HCT116 (cell line): ENCODE measurements around the gene TCEAL9. TPM values are rescaled to one million over a fixed set of nuclear protein-coding genes. Genes with fewer than 3 reads are reported as not detected.

Experiments used
- ATAC-seq: fragments of 200-7000 bp; cut with Tn5 transposase; 2 replicates; pipeline ENCODE4 v1.9.1; 2020; ENCODE audit warnings: mild to moderate bottlenecking, moderate library complexity
- BruUV-seq: library from RNA; stranded (reverse); fragments of 400-500 nt; replicated peaks from 2 replicates; lab custom pipeline; 2021; lab: Mats Ljungman, UMichigan
- CTCF ChIA-PET: fragments of 300-600 bp; sonication (Branson Sonifier 250); formaldehyde crosslinking; loops from one replicate; lab custom pipeline; 2021; ENCODE audit warnings: antibody characterized with exemption; lab: Charles Lee
- POLR2A ChIA-PET: fragments of 300-600, 350-600 bp; sonication (Branson Sonifier 250); formaldehyde crosslinking; loops from one replicate; lab custom pipeline; 2021; ENCODE audit warnings: antibody characterized with exemption; lab: Charles Lee
- RAD21 ChIA-PET, 2 experiments: fragments of 300-600 bp; sonication (Branson Sonifier 250); formaldehyde crosslinking; loops; one replicate each; lab custom pipeline; 2023; ENCODE audit warnings: low total read pairs in 2 of 2; ENCODE audit not compliant: uncharacterized antibody in 2 of 2, unreplicated experiment in 2 of 2, low non-redundant PET in 1 of 2; lab: Charles Lee
- DNase-seq: peaks from one replicate; pipeline ENCODE4 v3.0.0-alpha.2; 2010; ENCODE audit warnings: low read depth, low spot score
- H2AFZ ChIP-seq: fragments of 200-600 bp; shearing (Covaris generic), sonication (generic); 2 replicates; pipeline ENCODE4 v1.6.1; 2017; ENCODE audit warnings: low read depth, mixed run types, mixed read lengths, antibody characterized with exemption, low read length; ENCODE audit not compliant: poor library complexity, severe bottlenecking
- H3K27ac ChIP-seq: 2 replicates; pipeline ENCODE4 v1.5.1; 2012; ENCODE audit warnings: low read depth, low read length
- H3K27me3 ChIP-seq: fragments of 200-600 bp; sonication (generic); 2 replicates; pipeline ENCODE4 v1.6.1; 2016; ENCODE audit warnings: mixed run types, low read length, mixed read lengths; ENCODE audit not compliant: insufficient read depth
- H3K36me3 ChIP-seq, 2 experiments: fragments of 200-500 bp in 1 of 2; fragments of 200-600 bp in 1 of 2; sonication (Bioruptor generic) in 1 of 2; sonication (generic) in 1 of 2; 2 replicates each; pipeline versions ENCODE4 v1.5.1 to v1.6.1; 2014 to 2016; ENCODE audit warnings: low read length in 2 of 2, inconsistent platforms in 1 of 2, mixed read lengths in 1 of 2, mixed run types in 1 of 2; ENCODE audit not compliant: insufficient read depth in 2 of 2, control insufficient read depth in 1 of 2
- H3K4me1 ChIP-seq, 2 experiments: fragments of 200-600 bp in 1 of 2; sonication (generic) in 1 of 2; 2 replicates each; pipeline versions ENCODE4 v1.5.1 to v1.6.1; 2012 to 2017; ENCODE audit warnings: low read length in 2 of 2, inconsistent platforms in 1 of 2, mild to moderate bottlenecking in 1 of 2, mixed read lengths in 1 of 2, mixed run types in 1 of 2, moderate library complexity in 1 of 2; ENCODE audit not compliant: insufficient read depth in 2 of 2, control insufficient read depth in 1 of 2
- H3K4me2 ChIP-seq: fragments of 200-600 bp; sonication (generic); 2 replicates; pipeline ENCODE4 v1.6.1; 2017; ENCODE audit warnings: mixed run types, low read length, mixed read lengths
- H3K4me3 ChIP-seq, 2 experiments: fragments of 200-600 bp in 1 of 2; sonication (generic) in 1 of 2; replicated peaks in 1 of 2; 2 replicates each; pipeline ENCODE4 v1.5.1; 2011 to 2016; ENCODE audit warnings: low read length in 2 of 2, control low read depth in 1 of 2, low read depth in 1 of 2, mild to moderate bottlenecking in 1 of 2, mixed read lengths in 1 of 2, mixed run types in 1 of 2
- H3K79me2 ChIP-seq: fragments of 200-600 bp; sonication (generic); 2 replicates; pipeline ENCODE4 v1.6.1; 2017; ENCODE audit warnings: mild to moderate bottlenecking, mixed run types, low read length, moderate library complexity, mixed read lengths; ENCODE audit not compliant: insufficient read depth
- H3K9ac ChIP-seq: fragments of 200-600 bp; sonication (generic); 2 replicates; pipeline ENCODE4 v1.6.1; 2016; ENCODE audit warnings: low read length, mixed read lengths
- H3K9me2 ChIP-seq: fragments of 200-600 bp; sonication (generic), shearing (Covaris generic); 2 replicates; pipeline ENCODE4 v1.6.1; 2017; ENCODE audit warnings: mixed run types, mild to moderate bottlenecking, moderate library complexity; ENCODE audit not compliant: insufficient read depth
- H3K9me3 ChIP-seq, 2 experiments: fragments of 200-500 bp in 1 of 2; fragments of 200-600 bp in 1 of 2; sonication (Bioruptor generic) in 1 of 2; sonication (generic) in 1 of 2; 2 replicates each; pipeline ENCODE4 v1.6.1; 2014 to 2017; ENCODE audit warnings: low read length in 2 of 2, mixed read lengths in 2 of 2, inconsistent platforms in 1 of 2, low read depth in 1 of 2, mild to moderate bottlenecking in 1 of 2, mixed run types in 1 of 2, moderate library complexity in 1 of 2; ENCODE audit not compliant: control insufficient read depth in 1 of 2, insufficient read depth in 1 of 2
- H4K20me1 ChIP-seq: fragments of 200-600 bp; sonication (generic), shearing (Covaris generic); 2 replicates; pipeline ENCODE4 v1.6.1; 2017; ENCODE audit warnings: mixed run types, mild to moderate bottlenecking, moderate library complexity; ENCODE audit not compliant: insufficient read depth
- CBX3 ChIP-seq: IDR thresholded peaks from 2 replicates; pipeline ENCODE4 v1.6.1; 2012; ENCODE audit warnings: low read depth
- CEBPB ChIP-seq: IDR thresholded peaks from 2 replicates; pipeline ENCODE4 v1.6.1; 2012; ENCODE audit warnings: low read depth
- ELF1 ChIP-seq: IDR thresholded peaks from 2 replicates; pipeline ENCODE4 v1.6.1; 2012; ENCODE audit warnings: low read depth, borderline replicate concordance
- EZH2 ChIP-seq: fragments of 200-600 bp; sonication (generic); IDR thresholded peaks from 2 replicates; pipeline ENCODE4 v1.6.1; 2017; ENCODE audit warnings: antibody characterized with exemption, mixed run types
- FOSL1 ChIP-seq: IDR thresholded peaks from 2 replicates; pipeline ENCODE4 v1.6.1; 2012; ENCODE audit warnings: low read depth
- JUND ChIP-seq: IDR thresholded peaks from 2 replicates; pipeline ENCODE4 v1.6.1; 2012
- RAD21 ChIP-seq: IDR thresholded peaks from 2 replicates; pipeline ENCODE4 v1.6.1; 2012; ENCODE audit warnings: low read depth, mild to moderate bottlenecking
- SIN3A ChIP-seq: IDR thresholded peaks from 2 replicates; pipeline ENCODE4 v1.6.1; 2012; ENCODE audit warnings: low read depth
- YY1 ChIP-seq: IDR thresholded peaks from 2 replicates; pipeline ENCODE4 v1.6.1; 2011; ENCODE audit warnings: low read length, low read depth, moderate library complexity, mild to moderate bottlenecking; ENCODE audit not compliant: insufficient replicate concordance; ENCODE audit errors: extremely low read depth
- ZNF274 ChIP-seq: fragments of 200-500 bp; sonication (Bioruptor generic); IDR thresholded peaks from 2 replicates; pipeline ENCODE4 v1.6.1; 2014; ENCODE audit warnings: mild to moderate bottlenecking, low read depth, low read length, inconsistent platforms
- intact Hi-C: fragments of 100-400 bp; cut with micrococcal nuclease; formaldehyde crosslinking; loops from 2 replicates; pipeline ENCODE4 v1.10.0; 2022
- total RNA-seq: library from RNA; stranded (reverse); gene quantifications from one replicate; pipeline ENCODE4 v1.2.1, GENCODE V29; 2021; ENCODE audit not compliant: unreplicated experiment
- TF ChIP-seq, protein P1 (sequence below), 3 experiments: fragments of 200-600 bp in 1 of 3; sonication (generic) in 1 of 3; IDR thresholded peaks in 2 of 3; conservative IDR thresholded peaks in 1 of 3; 2 replicates each; pipeline ENCODE4 v1.5.1; 2012 to 2017; ENCODE audit warnings: low read depth in 2 of 3, low read length in 2 of 3, antibody characterized with exemption in 1 of 3, borderline replicate concordance in 1 of 3, control low read depth in 1 of 3, mild to moderate bottlenecking in 1 of 3, mixed read lengths in 1 of 3, mixed run types in 1 of 3, moderate library complexity in 1 of 3; ENCODE audit not compliant: insufficient read depth in 1 of 3
- TF ChIP-seq, protein P2 (sequence below): IDR thresholded peaks from 2 replicates; pipeline ENCODE4 v1.6.1; 2012

TCEAL9 gene
- total RNA-seq, 1 experiment from 2014 or later, result 28.8 TPM

DNA sequence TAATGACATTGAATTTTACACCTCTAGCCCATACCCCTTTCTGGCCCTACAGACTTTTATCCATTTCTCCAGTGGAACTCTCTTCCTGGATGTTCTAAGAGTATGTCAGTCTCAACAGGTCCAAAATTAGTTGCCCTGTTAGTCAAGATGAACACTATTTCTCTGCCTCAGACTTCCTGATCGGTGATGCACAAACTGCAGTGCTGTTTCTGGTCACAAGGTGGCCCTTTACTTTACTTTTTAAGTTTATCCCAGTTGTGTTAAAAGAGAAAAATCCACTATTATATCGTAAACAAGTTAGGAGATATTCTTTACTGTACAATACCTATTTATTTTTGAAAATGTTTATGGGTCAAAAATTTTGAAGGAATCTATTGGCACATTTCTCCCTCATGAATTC is 13.2 kb upstream of the TCEAL9 start:
- TF ChIP-seq YY1 (no peak), RAD21 (peak; percentile 61), JUND (no peak), CBX3 (no peak), SIN3A (no peak)
- TF ChIP-seq, protein P1, sequence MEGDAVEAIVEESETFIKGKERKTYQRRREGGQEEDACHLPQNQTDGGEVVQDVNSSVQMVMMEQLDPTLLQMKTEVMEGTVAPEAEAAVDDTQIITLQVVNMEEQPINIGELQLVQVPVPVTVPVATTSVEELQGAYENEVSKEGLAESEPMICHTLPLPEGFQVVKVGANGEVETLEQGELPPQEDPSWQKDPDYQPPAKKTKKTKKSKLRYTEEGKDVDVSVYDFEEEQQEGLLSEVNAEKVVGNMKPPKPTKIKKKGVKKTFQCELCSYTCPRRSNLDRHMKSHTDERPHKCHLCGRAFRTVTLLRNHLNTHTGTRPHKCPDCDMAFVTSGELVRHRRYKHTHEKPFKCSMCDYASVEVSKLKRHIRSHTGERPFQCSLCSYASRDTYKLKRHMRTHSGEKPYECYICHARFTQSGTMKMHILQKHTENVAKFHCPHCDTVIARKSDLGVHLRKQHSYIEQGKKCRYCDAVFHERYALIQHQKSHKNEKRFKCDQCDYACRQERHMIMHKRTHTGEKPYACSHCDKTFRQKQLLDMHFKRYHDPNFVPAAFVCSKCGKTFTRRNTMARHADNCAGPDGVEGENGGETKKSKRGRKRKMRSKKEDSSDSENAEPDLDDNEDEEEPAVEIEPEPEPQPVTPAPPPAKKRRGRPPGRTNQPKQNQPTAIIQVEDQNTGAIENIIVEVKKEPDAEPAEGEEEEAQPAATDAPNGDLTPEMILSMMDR (IDR thresholded peaks at IDR 0.05 in 2 of 3, conservative IDR thresholded peaks at IDR 0.05 in 1 of 3; ENCODE audit: borderline replicate concordance in 1 of 3, insufficient read depth in 1 of 3, low read depth in 2 of 3, low read length in 2 of 3), result peak; percentile 59 to 61 (median 59)
- TF ChIP-seq, protein P2, sequence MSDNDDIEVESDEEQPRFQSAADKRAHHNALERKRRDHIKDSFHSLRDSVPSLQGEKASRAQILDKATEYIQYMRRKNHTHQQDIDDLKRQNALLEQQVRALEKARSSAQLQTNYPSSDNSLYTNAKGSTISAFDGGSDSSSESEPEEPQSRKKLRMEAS, result no peak
- Histone ChIP-seq H3K9ac (no peak overlapping the region), H3K4me2 (peak overlapping the region; percentile 31), H3K27ac (no peak overlapping the region), H3K4me1 (no peaks in the 10 kb centered on the region), H3K79me2 (no peaks in the 10 kb centered on the region), H3K9me3 (no peaks in the 10 kb centered on the region), H3K36me3 (no peaks in the 10 kb centered on the region), H3K9me2 (no peaks in the 10 kb centered on the region), H2AFZ (peak overlapping the region; percentile 93), H3K4me3 (no peak overlapping the region), H4K20me1 (no peaks in the 10 kb centered on the region), H3K27me3 (no peaks in the 10 kb centered on the region)
- ChIA-PET CTCF (interaction anchor here (1.0 to 1.5 kb wide), 3 partner anchors 32 to 147 kb away, joined by 3 to 13 read pairs (median 3); no protein-coding TSS in a partner anchor), POLR2A (no interaction called here), RAD21 (no interaction called here)
- intact Hi-C loops, result loop anchor here (2.0 kb wide), 1 partner anchor 122 kb away; no protein-coding TSS in a partner anchor
- BruUV-seq, result no TSS peak
- DNase-seq, result peak; percentile 16
- peak; percentile 77 for ATAC-seq

DNA sequence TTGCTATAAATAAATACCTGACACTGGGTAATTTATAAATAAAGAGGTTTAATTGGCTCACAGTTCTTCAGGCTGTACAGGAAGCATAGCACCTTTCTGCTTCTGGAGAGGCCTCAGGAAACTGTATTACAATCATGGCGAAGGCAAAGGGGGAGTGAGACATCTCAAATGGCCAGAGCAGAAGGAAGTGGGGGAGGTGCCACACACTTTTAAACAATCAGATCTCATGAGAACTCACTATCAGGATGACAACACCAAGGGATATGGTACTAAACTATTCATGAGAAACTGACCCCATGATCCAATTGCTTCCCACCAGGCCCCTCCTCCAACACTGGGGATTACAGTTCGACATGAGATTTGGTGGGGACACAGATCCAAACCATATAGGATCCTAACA is 11.7 kb upstream of the TCEAL9 start:
- POLR2A ChIA-PET, result no interaction called here
- TF ChIP-seq CBX3 (no peak), ZNF274 (no peak), FOSL1 (no peak), ELF1 (no peak), CEBPB (no peak), EZH2 (no peak)
- TF ChIP-seq, protein P1 (IDR thresholded peaks at IDR 0.05 in 2 of 3, conservative IDR thresholded peaks at IDR 0.05 in 1 of 3; ENCODE audit: borderline replicate concordance in 1 of 3, insufficient read depth in 1 of 3, low read depth in 2 of 3, low read length in 2 of 3), result no peak
- TF ChIP-seq, protein P2, result no peak

More for the DNA sequence above, 11.7 kb upstream of the TCEAL9 start:
- Histone ChIP-seq H3K36me3 (no peaks in the 10 kb centered on the region), H3K9me3 (no peaks in the 10 kb centered on the region), H3K9ac (no peak overlapping the region), H2AFZ (no peak overlapping the region), H4K20me1 (no peaks in the 10 kb centered on the region), H3K4me3 (no peak overlapping the region), H3K27ac (no peak overlapping the region), H3K4me1 (no peaks in the 10 kb centered on the region), H3K9me2 (no peaks in the 10 kb centered on the region), H3K4me2 (no peak overlapping the region), H3K27me3 (no peaks in the 10 kb centered on the region), H3K79me2 (no peaks in the 10 kb centered on the region)
- intact Hi-C loops, result no loop called here
- DNase-seq, result no peak
- no peak for ATAC-seq
- no TSS peak for BruUV-seq
- ChIA-PET RAD21 (no interaction called here), CTCF (no interaction called here)
